ENCODE data around the gene PCDH9.
A peak's percentile ranks its signal among the peaks of the same experiment; 100 is the strongest.

PCDH9 gene

GRCh38 chr13:67224148-67224846 lies 5.8 kb downstream of the PCDH9 start:
- DNase-seq: peak; percentile 72

DNA sequence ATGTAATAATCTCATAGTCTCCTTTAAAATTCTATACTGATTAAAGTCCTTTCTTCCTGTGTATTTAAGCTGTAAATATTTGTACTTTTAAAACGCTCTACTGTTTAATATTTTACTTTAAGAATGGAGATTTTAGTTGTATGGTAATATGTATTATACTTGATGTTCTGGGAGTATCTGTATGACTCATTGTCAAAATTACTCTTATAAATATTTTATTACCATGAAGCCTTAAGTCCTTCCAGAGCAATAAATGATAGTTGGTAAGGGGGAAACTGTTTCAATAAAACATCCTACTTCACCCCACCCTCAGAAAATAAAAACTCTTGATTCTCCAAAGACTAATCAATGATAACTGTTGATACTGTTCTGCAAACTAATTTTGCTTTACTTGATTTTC lies 6.4 kb downstream of the PCDH9 start:
- DNase-seq: no peak

GRCh38 chr13:67223024-67223423 lies 7.1 kb downstream of the PCDH9 start:
- DNase-seq: no peak

GRCh38 chr13:67221630-67222226 lies 8.4 kb downstream of the PCDH9 start:
- DNase-seq: no peak

GRCh38 chr13:67219113-67219512 lies 11.0 kb downstream of the PCDH9 start:
- no peak for DNase-seq

- DNase-seq: no peak
These were observed 12.3 kb downstream of the PCDH9 start for GRCh38 chr13:67217880-67218279.

DNA sequence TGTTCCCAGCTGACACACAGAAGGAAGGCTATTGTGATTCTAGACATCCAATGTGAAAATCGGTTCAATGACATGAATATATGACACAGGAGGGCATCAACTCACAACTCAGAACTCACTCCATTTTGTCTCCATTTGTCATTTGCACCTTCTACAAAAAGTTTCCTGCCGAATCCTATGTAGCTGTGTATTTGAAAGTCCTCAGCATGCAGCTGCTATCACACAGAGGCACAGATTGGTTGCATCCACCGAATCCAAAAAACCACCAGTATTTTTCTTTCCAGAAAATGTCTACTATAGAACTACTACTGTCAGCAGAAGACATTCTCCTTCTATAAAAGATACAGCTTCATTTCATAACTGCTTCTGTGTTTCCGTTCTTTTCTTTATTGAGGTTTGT lies 13.3 kb downstream of the PCDH9 start:
- DNase-seq: no peak

DNA sequence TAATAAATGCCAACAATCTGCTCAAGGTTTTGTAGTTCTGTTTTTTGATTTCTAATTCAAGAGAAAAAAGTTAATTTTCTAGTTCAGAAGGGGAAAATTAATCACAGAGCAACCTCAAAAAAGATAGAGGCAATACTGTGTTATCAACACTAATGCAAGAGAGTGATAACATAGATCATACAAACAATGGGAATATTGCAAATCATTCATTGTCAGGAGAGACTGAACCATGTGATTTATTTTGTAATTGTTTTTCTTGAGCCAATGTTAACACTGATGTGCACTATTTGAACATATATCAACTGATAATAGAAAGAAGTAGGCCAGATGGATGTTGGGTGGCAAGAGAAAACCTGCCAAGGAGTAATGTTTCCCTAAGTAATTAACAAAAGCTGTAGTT lies 19.9 kb downstream of the PCDH9 start:
- no peak for DNase-seq

- DNase-seq: no peak
These were observed 21.6 kb downstream of the PCDH9 start for GRCh38 chr13:67208552-67208951.

DNA sequence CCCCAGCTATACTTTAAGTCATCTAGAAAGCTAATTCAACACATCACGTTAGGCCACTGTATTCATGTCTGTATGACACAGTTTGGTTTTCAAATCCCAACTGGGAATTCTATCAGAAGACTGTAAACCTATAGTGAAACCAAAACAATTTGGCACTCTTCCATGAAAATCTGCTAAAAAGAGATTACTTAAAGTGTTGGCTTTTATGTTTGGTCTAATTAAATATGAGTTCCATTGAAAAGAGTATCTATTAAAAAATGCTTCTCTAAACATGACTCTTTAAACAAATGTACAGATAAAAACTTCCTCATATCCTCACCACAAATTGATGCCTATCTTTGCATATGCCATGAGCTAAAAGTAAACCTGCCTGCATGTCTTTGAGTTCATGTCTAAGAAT lies 25.4 kb downstream of the PCDH9 start:
- no peak for DNase-seq

DNA sequence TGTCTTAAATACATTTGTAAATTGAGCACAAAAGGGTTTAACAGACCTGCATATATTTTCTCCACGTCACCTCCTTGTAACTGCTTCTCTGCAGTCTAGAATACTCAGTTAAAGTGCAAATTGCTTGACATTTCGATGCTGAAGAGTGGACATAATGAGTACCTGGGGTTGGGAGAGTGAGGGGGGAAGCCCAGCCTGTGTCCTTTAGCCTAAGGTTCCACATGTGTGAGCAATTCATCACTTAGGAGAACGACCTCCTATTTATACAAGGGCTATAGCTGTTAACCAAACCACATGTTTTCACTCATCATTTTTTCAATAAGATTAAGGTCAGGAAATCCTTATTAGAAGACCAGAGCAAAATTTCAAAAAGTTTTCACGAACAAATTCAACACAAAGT lies 29.5 kb downstream of the PCDH9 start:
- no peak for DNase-seq

GRCh38 chr13:67200183-67200582 lies 30.0 kb downstream of the PCDH9 start:
- DNase-seq: no peak

GRCh38 chr13:67197704-67198103 lies 32.4 kb downstream of the PCDH9 start:
- no peak for DNase-seq

DNA sequence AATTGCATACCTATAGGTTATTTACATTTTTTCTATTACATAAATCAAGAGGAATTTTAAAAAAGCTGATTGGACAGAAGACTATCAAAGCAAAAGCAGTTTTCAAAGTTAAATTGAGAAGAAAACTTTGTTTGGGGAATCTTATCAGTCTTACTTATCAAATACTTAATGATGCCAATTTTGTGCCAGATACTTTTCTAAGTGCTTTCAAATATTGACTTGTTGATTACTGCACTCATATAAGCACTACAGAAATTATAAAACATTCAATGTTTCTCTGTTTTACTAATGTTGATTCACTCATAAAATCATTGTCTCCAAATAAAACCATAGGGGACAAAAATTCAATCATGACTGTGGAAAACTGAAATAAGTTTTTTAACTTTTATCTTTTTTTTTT lies 36.2 kb downstream of the PCDH9 start:
- DNase-seq: no peak

GRCh38 chr13:67192751-67193150 lies 37.4 kb downstream of the PCDH9 start:
- no peak for DNase-seq

DNA sequence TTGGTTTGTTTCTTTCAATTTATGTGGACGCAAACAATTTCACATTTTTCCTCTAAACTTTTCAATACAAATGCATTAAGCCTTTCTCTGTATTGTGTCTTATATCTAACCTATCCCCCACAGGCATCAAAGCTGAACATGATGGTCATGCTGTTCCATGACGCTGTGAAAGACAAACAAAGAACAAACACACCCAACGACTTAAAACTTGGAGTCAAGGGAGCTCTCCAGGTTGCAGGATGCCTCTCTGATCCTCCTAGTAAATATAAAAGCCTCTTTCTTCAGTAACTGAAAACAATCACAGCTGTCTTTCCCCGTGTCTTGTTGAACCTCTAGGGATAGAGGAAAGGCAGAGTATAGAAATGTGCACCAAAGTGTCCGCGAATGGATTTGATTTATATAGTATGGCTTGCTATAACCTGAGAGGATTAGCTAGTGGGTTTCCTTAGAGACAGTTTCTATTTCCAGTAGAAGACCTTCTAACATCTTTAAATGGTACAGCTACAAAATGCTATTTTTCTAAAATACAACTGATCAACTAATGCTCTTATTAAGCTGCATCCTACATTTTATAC lies 43.1 kb downstream of the PCDH9 start:
- DNase-seq: no peak

DNA sequence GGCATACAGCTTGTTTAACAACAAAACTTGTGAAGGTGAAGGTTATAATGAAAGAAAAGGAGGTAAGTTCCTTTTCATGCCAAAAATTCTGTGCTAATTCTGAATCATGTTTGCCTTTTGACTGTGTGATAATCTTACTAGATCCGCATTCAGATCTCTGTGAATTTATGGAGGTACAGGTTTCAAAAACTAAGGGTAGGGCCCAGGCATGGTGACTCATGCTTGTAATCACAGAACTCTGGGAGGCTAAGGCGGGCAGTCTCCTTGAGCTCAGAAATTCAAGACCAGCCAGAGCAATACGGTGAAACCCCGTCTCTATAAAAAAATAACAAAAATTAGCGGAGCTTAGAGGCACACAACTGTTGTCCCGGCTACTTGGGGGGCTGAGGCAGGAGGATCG lies 45.9 kb downstream of the PCDH9 start:
- DNase-seq: no peak

DNA sequence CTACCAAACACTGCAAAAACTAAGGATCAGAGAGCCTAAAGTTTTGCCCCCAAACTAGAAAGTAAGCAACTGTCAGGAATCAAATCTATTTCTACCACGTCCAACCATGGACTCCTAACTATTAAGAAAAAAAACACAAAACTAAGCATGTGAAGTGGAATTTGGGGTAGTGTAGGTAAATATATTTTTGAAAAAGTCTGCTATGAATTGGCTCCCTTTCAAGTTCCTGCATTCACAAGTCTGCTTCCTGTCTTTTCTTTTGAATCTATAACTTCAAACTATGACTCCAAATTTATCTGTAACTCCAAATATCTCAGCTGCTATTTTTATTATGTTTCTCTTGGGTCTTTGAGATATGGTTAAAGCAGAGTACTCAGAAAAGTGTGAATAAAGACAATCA lies 47.0 kb downstream of the PCDH9 start:
- DNase-seq: no peak

DNA sequence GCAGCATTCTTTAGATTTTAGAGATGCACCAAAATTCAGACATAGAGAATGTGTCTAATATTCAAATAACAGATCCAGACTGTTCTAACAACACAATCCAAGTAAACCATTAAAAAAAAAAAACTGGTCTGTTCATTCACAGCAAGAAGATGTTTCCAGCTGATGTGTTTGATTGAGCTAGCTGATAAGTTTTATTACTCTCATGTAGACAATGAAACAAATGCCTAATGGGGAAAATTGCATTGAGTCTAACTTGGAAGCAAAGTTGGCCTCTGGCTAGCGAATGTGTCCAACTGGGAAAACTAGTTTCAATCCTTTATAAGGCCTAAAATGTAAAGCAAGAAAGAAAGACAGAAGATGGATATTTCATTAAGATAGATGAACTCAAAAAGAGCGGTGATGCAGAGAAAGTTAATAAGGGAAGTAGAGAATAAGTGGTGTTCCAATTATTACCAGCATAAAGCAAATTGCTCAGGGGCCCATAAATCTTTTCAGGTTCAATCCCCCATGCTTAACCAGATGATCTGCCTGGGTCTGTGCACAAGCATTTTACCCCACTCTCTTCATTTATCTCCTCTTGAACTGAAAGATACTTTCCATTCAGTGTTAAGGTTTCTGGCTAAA lies 54.2 kb downstream of the PCDH9 start:
- no peak for DNase-seq

DNA sequence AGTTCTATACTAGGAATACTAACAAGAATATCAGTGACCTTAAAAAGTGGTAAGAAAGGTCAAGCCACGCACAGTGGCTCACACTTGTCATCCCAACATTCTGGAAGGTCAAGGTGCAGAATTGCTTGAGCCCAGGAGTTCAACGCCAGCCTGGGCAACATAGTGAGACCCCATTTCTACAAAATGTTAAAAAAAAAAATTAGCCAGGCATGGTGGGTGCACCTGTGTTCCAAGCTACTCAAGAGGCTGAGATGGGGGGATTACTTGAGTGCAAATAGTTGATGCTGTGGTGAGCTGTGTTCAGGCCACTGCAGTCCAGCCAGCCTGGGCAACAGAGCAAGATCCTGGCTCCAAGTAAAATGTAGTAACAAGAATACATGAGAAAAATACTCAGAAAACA lies 61.8 kb downstream of the PCDH9 start:
- DNase-seq: no peak

- no peak for DNase-seq
These were observed 62.7 kb downstream of the PCDH9 start for GRCh38 chr13:67167420-67167819.

- DNase-seq: no peak
These were observed 69.0 kb downstream of the PCDH9 start for GRCh38 chr13:67161176-67161575.

GRCh38 chr13:67158903-67159302 lies 71.2 kb downstream of the PCDH9 start:
- no peak for DNase-seq

GRCh38 chr13:67156723-67157060 lies 73.4 kb downstream of the PCDH9 start:
- DNase-seq: no peak
